HepG2 (cell line): ENCODE measurements around the gene MALT1. TPM values are rescaled to one million over a fixed set of nuclear protein-coding genes. Genes with fewer than 3 reads are reported as not detected.
A peak's percentile ranks its signal among the peaks of the same experiment; 100 is the strongest.

ENCODE experiments used
- AGO2 ChIP-seq: fragments of 200-400 bp; formaldehyde crosslinking; optimal IDR thresholded peaks from 2 replicates; pipeline ENCODE3; 2017; ENCODE audit warnings: mild to moderate bottlenecking, low read depth, low read length, moderate library complexity
- AHDC1 ChIP-seq: sonication (generic); formaldehyde crosslinking; IDR thresholded peaks from 2 replicates; pipeline ENCODE4 v1.5.1; 2020; ENCODE audit warnings: mild to moderate bottlenecking, missing genetic modification reagents, borderline replicate concordance
- CHD2 ChIP-seq: IDR thresholded peaks from 2 replicates; pipeline ENCODE4 v1.6.1; 2011; ENCODE audit warnings: low read depth, low read length, improper control_type of control experiment
- FOXP1 ChIP-seq, 2 experiments: fragments of 450-650 bp in 1 of 2; IDR thresholded peaks; 2 replicates each; pipeline ENCODE4 v1.6.1; 2017 to 2018; ENCODE audit warnings: antibody characterized with exemption in 1 of 2
- GFI1 ChIP-seq: sonication (generic); formaldehyde crosslinking; IDR thresholded peaks from 2 replicates; pipeline ENCODE4 v1.5.0; 2020; ENCODE audit warnings: missing genetic modification reagents, mild to moderate bottlenecking, borderline replicate concordance
- HNF1B ChIP-seq: sonication (generic); formaldehyde crosslinking; IDR thresholded peaks from 2 replicates; pipeline ENCODE4 v1.5.1; 2020; ENCODE audit warnings: mild to moderate bottlenecking, moderate library complexity, missing genetic modification reagents
- HNRNPUL1 ChIP-seq: fragments of 200-400 bp; formaldehyde crosslinking; IDR thresholded peaks from 2 replicates; pipeline ENCODE4 v1.6.1; 2017; ENCODE audit warnings: low read depth, mild to moderate bottlenecking, low read length, moderate library complexity
- HOXA5 ChIP-seq: sonication (generic); formaldehyde crosslinking; IDR thresholded peaks from 2 replicates; pipeline ENCODE4 v1.4.0; 2020; ENCODE audit warnings: missing genetic modification reagents
- HOXA9 ChIP-seq: sonication (generic); formaldehyde crosslinking; IDR thresholded peaks from 2 replicates; pipeline ENCODE4 v1.8.1; 2022; ENCODE audit warnings: missing genetic modification reagents, mild to moderate bottlenecking, moderate library complexity, borderline replicate concordance
- NAIF1 ChIP-seq: sonication (generic); formaldehyde crosslinking; IDR thresholded peaks from 2 replicates; pipeline ENCODE4 v1.5.0; 2020; ENCODE audit warnings: mild to moderate bottlenecking, missing genetic modification reagents, borderline replicate concordance
- NFIB ChIP-seq: sonication (generic); formaldehyde crosslinking; IDR thresholded peaks from 2 replicates; pipeline ENCODE4 v1.9.0; 2021; ENCODE audit warnings: missing genetic modification reagents, mild to moderate bottlenecking, borderline replicate concordance
- POLR2AphosphoS5 ChIP-seq: IDR thresholded peaks from 2 replicates; pipeline ENCODE4 v1.6.1; 2012; ENCODE audit warnings: low read depth, low read length
- SIN3A ChIP-seq: IDR thresholded peaks from 2 replicates; pipeline ENCODE4 v1.6.1; 2011; ENCODE audit warnings: low read depth, mild to moderate bottlenecking, control low read depth, low read length, borderline replicate concordance
- TBL1XR1 ChIP-seq: fragments of 150-350 bp; IDR thresholded peaks from 2 replicates; pipeline ENCODE4 v1.6.1; 2014; ENCODE audit warnings: borderline replicate concordance, low read length; ENCODE audit not compliant: partially characterized antibody
- TOPORS ChIP-seq: sonication (generic); formaldehyde crosslinking; IDR thresholded peaks from 2 replicates; pipeline ENCODE4 v1.8.0; 2023; ENCODE audit warnings: mild to moderate bottlenecking, missing genetic modification reagents
- ZFP41 ChIP-seq: sonication (generic); formaldehyde crosslinking; IDR thresholded peaks from 2 replicates; pipeline ENCODE4 v1.4.0; 2020; ENCODE audit warnings: mild to moderate bottlenecking, missing genetic modification reagents, borderline replicate concordance
- ZFP90 ChIP-seq: sonication (generic); formaldehyde crosslinking; IDR thresholded peaks from 2 replicates; pipeline ENCODE4 v1.8.0; 2022; ENCODE audit warnings: missing genetic modification reagents, mild to moderate bottlenecking, inconsistent platforms, borderline replicate concordance
- ZNF235 ChIP-seq: sonication (generic); formaldehyde crosslinking; IDR thresholded peaks from 2 replicates; pipeline ENCODE4 v1.8.1; 2023; ENCODE audit warnings: mild to moderate bottlenecking, missing genetic modification reagents, borderline replicate concordance
- ZNF280B ChIP-seq: sonication (generic); formaldehyde crosslinking; IDR thresholded peaks from 2 replicates; pipeline ENCODE4 v1.5.0; 2020; ENCODE audit warnings: missing genetic modification reagents, mild to moderate bottlenecking, borderline replicate concordance
- ZNF343 ChIP-seq: sonication (generic); formaldehyde crosslinking; IDR thresholded peaks from 2 replicates; pipeline ENCODE4 v1.4.0; 2020; ENCODE audit warnings: mild to moderate bottlenecking, missing genetic modification reagents
- ZNF660 ChIP-seq: sonication (generic); formaldehyde crosslinking; IDR thresholded peaks from 2 replicates; pipeline ENCODE4 v1.5.1; 2020; ENCODE audit warnings: mild to moderate bottlenecking, low read depth, missing genetic modification reagents, borderline replicate concordance
- polyA plus RNA-seq, 8 experiments: library from polyadenylated mRNA; depleted of rRNA in 3 of 8; stranded (reverse) in 7 of 8; unstranded in 1 of 8; fragments of >200 nt; fragmentation: Illumina TruSeq in 4 of 8; extraction: Trizol in 4 of 8; gene quantifications; 2 replicates each; pipeline versions ENCODE4 v1.2.1 to v1.2.3, GENCODE V29; 2011 to 2016; ENCODE audit warnings: low read depth in 4 of 8, missing spikeins in 1 of 8, mixed read lengths in 1 of 8; ENCODE audit not compliant: insufficient read depth in 1 of 8
- total RNA-seq, 5 experiments: library from RNA; depleted of rRNA; stranded (reverse); fragments of >200 nt; fragmentation: Illumina TruSeq; extraction: Trizol; gene quantifications; 2 replicates each; pipeline ENCODE4 v1.2.3, GENCODE V29; 2016; ENCODE audit warnings: low read depth in 1 of 5

The MALT1 gene
- total and polyA plus RNA-seq, 2 of the 13 experiments (the other 11 are each of a cell fraction or from before 2014, with no cell fraction given), result 43.9 to 89.0 TPM

- TF ChIP-seq AHDC1 (CRISPR knock-in tag) (no peak), CHD2 (0 out of 2 replicates have a peak, but pooled peaks have one; percentile 51), ZFP90 (CRISPR knock-in tag) (no peak), HNRNPUL1 (no peak), FOXP1 (IDR thresholded peaks at IDR 0.05) (no peak), FOXP1 (CRISPR knock-in tag; IDR thresholded peaks at IDR 0.05) (peak; percentile 12; the same call in 1 of the 2 replicates), TOPORS (peak; percentile 7; the same call in 1 of the 2 replicates), NFIB (no peak), ZNF660 (no peak), NAIF1 (CRISPR knock-in tag) (no peak), ZNF343 (peak; percentile 24; the same call in 1 of the 2 replicates), HOXA5 (CRISPR knock-in tag) (no peak), POLR2AphosphoS5 (peak; percentile 77), HOXA9 (CRISPR knock-in tag) (no peak), ZFP41 (CRISPR knock-in tag) (no peak), AGO2 (no peak), TBL1XR1 (no peak), ZNF280B (CRISPR knock-in tag) (peak; percentile 36; the same call in 1 of the 2 replicates), HNF1B (CRISPR knock-in tag) (peak; percentile 54; the same call in 1 of the 2 replicates), GFI1 (CRISPR knock-in tag) (0 out of 2 replicates have a peak, but pooled peaks have one; percentile 32), SIN3A (peak; percentile 98), ZNF235 (CRISPR knock-in tag) (no peak)
Observed at GRCh38 chr18:58671111-58671631, at the start of gene MALT1 (continued).
